ENCODE results near the gene RGL1. TPM values are rescaled to one million over a fixed set of nuclear protein-coding genes. Genes with fewer than 3 reads are reported as not detected.

The RGL1 gene
- total and polyA plus RNA-seq, 4 donors: 7.0 to 51.6 (median 16.4) TPM

GRCh38 chr1:183769956-183770815 lies 34.7 kb upstream of the RGL1 start:
- H3K27me3 ChIP-seq (ENCODE audit: control insufficient read depth in 1 of 2, insufficient read depth in 2 of 2, low read length in 1 of 2): no peaks in the 10 kb centered on the region
- no peak overlapping the region for H3K27ac ChIP-seq (ENCODE audit: low read depth in 1 of 2, low read length in 2 of 2)
- peaks cover 1% of the 10 kb centered on the region for H3K9me3 ChIP-seq (ENCODE audit: control insufficient read depth, low read length)
- ATAC-seq (ENCODE audit: low FRiP score) (no peak), DNase-seq (no peak)
- H3K4me1 ChIP-seq (ENCODE audit: control insufficient read depth in 1 of 2, insufficient read depth in 2 of 2, low read length in 2 of 2): no peaks in the 10 kb centered on the region
- intact Hi-C loops (cut with DNase I): no loop called here
- H3K4me3 ChIP-seq (ENCODE audit: low read length in 2 of 2): no peak overlapping the region
- 84 to 87% methylated on average over 5 of the region's 5 CpGs for WGBS, 2 donors
- H3K36me3 ChIP-seq (ENCODE audit: control insufficient read depth in 1 of 2, insufficient read depth in 2 of 2, low read length in 1 of 2): no peaks in the 10 kb centered on the region

GRCh38 chr1:183770816-183771128 lies 34.1 kb upstream of the RGL1 start:
- Histone ChIP-seq H3K4me3 (ENCODE audit: low read length in 2 of 2) (no peak overlapping the region), H3K36me3 (ENCODE audit: control insufficient read depth in 1 of 2, insufficient read depth in 2 of 2, low read length in 1 of 2) (no peaks in the 10 kb centered on the region), H3K27ac (ENCODE audit: low read depth in 1 of 2, low read length in 2 of 2) (no peak overlapping the region), H3K4me1 (ENCODE audit: control insufficient read depth in 1 of 2, insufficient read depth in 2 of 2, low read length in 2 of 2) (no peaks in the 10 kb centered on the region), H3K27me3 (ENCODE audit: control insufficient read depth in 1 of 2, insufficient read depth in 2 of 2, low read length in 1 of 2) (no peaks in the 10 kb centered on the region), H3K9me3 (ENCODE audit: control insufficient read depth, low read length) (peaks cover 1% of the 10 kb centered on the region)
- DNase-seq (no peak), ATAC-seq (ENCODE audit: low FRiP score) (no peak)
- intact Hi-C loops (cut with DNase I): no loop called here

GRCh38 chr1:183773482-183774274 lies 31.2 kb upstream of the RGL1 start:
- Histone ChIP-seq H3K4me1 (ENCODE audit: control insufficient read depth in 1 of 2, insufficient read depth in 2 of 2, low read length in 2 of 2) (no peaks in the 10 kb centered on the region), H3K9me3 (ENCODE audit: control insufficient read depth, low read length) (peaks cover 1% of the 10 kb centered on the region), H3K27me3 (ENCODE audit: control insufficient read depth in 1 of 2, insufficient read depth in 2 of 2, low read length in 1 of 2) (no peaks in the 10 kb centered on the region), H3K36me3 (ENCODE audit: control insufficient read depth in 1 of 2, insufficient read depth in 2 of 2, low read length in 1 of 2) (no peaks in the 10 kb centered on the region), H3K4me3 (ENCODE audit: low read length in 2 of 2) (no peak overlapping the region), H3K27ac (ENCODE audit: low read depth in 1 of 2, low read length in 2 of 2) (no peak overlapping the region)
- DNase-seq: no peak
- no peak for ATAC-seq (ENCODE audit: low FRiP score)
- intact Hi-C loops (cut with DNase I): no loop called here
- WGBS, 2 donors: 85 to 92% methylated on average over 3 of the region's 3 CpGs

- ATAC-seq (ENCODE audit: low FRiP score): no peak
- WGBS, 2 donors: 96% methylated on average over 3 of the region's 3 CpGs
- no peaks in the 10 kb centered on the region for H3K4me1 ChIP-seq (ENCODE audit: control insufficient read depth in 1 of 2, insufficient read depth in 2 of 2, low read length in 2 of 2)
- no peak overlapping the region for H3K4me3 ChIP-seq (ENCODE audit: low read length in 2 of 2)
- no peak overlapping the region for H3K27ac ChIP-seq (ENCODE audit: low read depth in 1 of 2, low read length in 2 of 2)
- no peaks in the 10 kb centered on the region for H3K36me3 ChIP-seq (ENCODE audit: control insufficient read depth in 1 of 2, insufficient read depth in 2 of 2, low read length in 1 of 2)
- no peak for DNase-seq
- intact Hi-C loops (cut with DNase I): no loop called here
- no peaks in the 10 kb centered on the region for H3K27me3 ChIP-seq (ENCODE audit: control insufficient read depth in 1 of 2, insufficient read depth in 2 of 2, low read length in 1 of 2)
- H3K9me3 ChIP-seq (ENCODE audit: control insufficient read depth, low read length): peaks cover 1% of the 10 kb centered on the region
Observed at GRCh38 chr1:183774938-183775337, 30.0 kb upstream of the RGL1 start.

- Histone ChIP-seq H3K4me3 (ENCODE audit: low read length in 2 of 2) (no peak overlapping the region), H3K4me1 (ENCODE audit: control insufficient read depth in 1 of 2, insufficient read depth in 2 of 2, low read length in 2 of 2) (no peaks in the 10 kb centered on the region), H3K27ac (ENCODE audit: low read depth in 1 of 2, low read length in 2 of 2) (no peak overlapping the region), H3K27me3 (ENCODE audit: control insufficient read depth in 1 of 2, insufficient read depth in 2 of 2, low read length in 1 of 2) (no peaks in the 10 kb centered on the region), H3K9me3 (ENCODE audit: control insufficient read depth, low read length) (peaks cover 1% of the 10 kb centered on the region), H3K36me3 (ENCODE audit: control insufficient read depth in 1 of 2, insufficient read depth in 2 of 2, low read length in 1 of 2) (no peaks in the 10 kb centered on the region)
- 82 to 87% methylated on average over 3 of the region's 3 CpGs for WGBS, 2 donors
- intact Hi-C loops (cut with DNase I): no loop called here
- ATAC-seq (ENCODE audit: low FRiP score): no peak
- no peak for DNase-seq
Observed at GRCh38 chr1:183776731-183777130, 28.2 kb upstream of the RGL1 start.

- no peaks in the 10 kb centered on the region for H3K4me1 ChIP-seq (ENCODE audit: control insufficient read depth in 1 of 2, insufficient read depth in 2 of 2, low read length in 2 of 2)
- intact Hi-C loops (cut with DNase I): no loop called here
- H3K27me3 ChIP-seq (ENCODE audit: control insufficient read depth in 1 of 2, insufficient read depth in 2 of 2, low read length in 1 of 2): no peaks in the 10 kb centered on the region
- DNase-seq: no peak
- H3K9me3 ChIP-seq (ENCODE audit: control insufficient read depth, low read length): peaks cover 1% of the 10 kb centered on the region
- H3K27ac ChIP-seq (ENCODE audit: low read depth in 1 of 2, low read length in 2 of 2): no peak overlapping the region
- H3K36me3 ChIP-seq (ENCODE audit: control insufficient read depth in 1 of 2, insufficient read depth in 2 of 2, low read length in 1 of 2): no peaks in the 10 kb centered on the region
- ATAC-seq (ENCODE audit: low FRiP score): peak; percentile 19
- 84 to 92% methylated on average over 3 of the region's 3 CpGs for WGBS, 2 donors
- no peak overlapping the region for H3K4me3 ChIP-seq (ENCODE audit: low read length in 2 of 2)
Observed at GRCh38 chr1:183777328-183777727, 27.6 kb upstream of the RGL1 start.

- DNase-seq (no peak), ATAC-seq (ENCODE audit: low FRiP score) (no peak)
- intact Hi-C loops (cut with DNase I): no loop called here
- WGBS, 2 donors: 76 to 87% methylated on average over 3 of the region's 3 CpGs
- H3K27ac ChIP-seq (ENCODE audit: low read depth in 1 of 2, low read length in 2 of 2): no peak overlapping the region
- H3K27me3 ChIP-seq (ENCODE audit: control insufficient read depth in 1 of 2, insufficient read depth in 2 of 2, low read length in 1 of 2): no peaks in the 10 kb centered on the region
- H3K9me3 ChIP-seq (ENCODE audit: control insufficient read depth, low read length): peaks cover 1% of the 10 kb centered on the region
- no peaks in the 10 kb centered on the region for H3K4me1 ChIP-seq (ENCODE audit: control insufficient read depth in 1 of 2, insufficient read depth in 2 of 2, low read length in 2 of 2)
- H3K4me3 ChIP-seq (ENCODE audit: low read length in 2 of 2): no peak overlapping the region
- H3K36me3 ChIP-seq (ENCODE audit: control insufficient read depth in 1 of 2, insufficient read depth in 2 of 2, low read length in 1 of 2): no peaks in the 10 kb centered on the region
Observed at GRCh38 chr1:183778045-183778444, 26.9 kb upstream of the RGL1 start.

GRCh38 chr1:183778568-183779433 lies 26.1 kb upstream of the RGL1 start:
- 79 to 83% methylated on average over 4 of the region's 4 CpGs for WGBS, 2 donors
- Histone ChIP-seq H3K27ac (ENCODE audit: low read depth in 1 of 2, low read length in 2 of 2) (no peak overlapping the region), H3K27me3 (ENCODE audit: control insufficient read depth in 1 of 2, insufficient read depth in 2 of 2, low read length in 1 of 2) (no peaks in the 10 kb centered on the region), H3K9me3 (ENCODE audit: control insufficient read depth, low read length) (peaks cover 1% of the 10 kb centered on the region), H3K36me3 (ENCODE audit: control insufficient read depth in 1 of 2, insufficient read depth in 2 of 2, low read length in 1 of 2) (no peaks in the 10 kb centered on the region), H3K4me1 (ENCODE audit: control insufficient read depth in 1 of 2, insufficient read depth in 2 of 2, low read length in 2 of 2) (peaks cover 0 to 3% of the 10 kb centered on the region in 2 donors), H3K4me3 (ENCODE audit: low read length in 2 of 2) (no peak overlapping the region)
- ATAC-seq (ENCODE audit: low FRiP score): no peak
- intact Hi-C loops (cut with DNase I): no loop called here
- no peak for DNase-seq
